Measurements from ENCODE around the gene E2F7. TPM values are rescaled to one million over a fixed set of nuclear protein-coding genes. Genes with fewer than 3 reads are reported as not detected.

The E2F7 gene
- total and polyA plus RNA-seq, 2 of the 4 experiments (the other 2 are of a cell fraction) = 6.0 to 8.1 TPM

DNA sequence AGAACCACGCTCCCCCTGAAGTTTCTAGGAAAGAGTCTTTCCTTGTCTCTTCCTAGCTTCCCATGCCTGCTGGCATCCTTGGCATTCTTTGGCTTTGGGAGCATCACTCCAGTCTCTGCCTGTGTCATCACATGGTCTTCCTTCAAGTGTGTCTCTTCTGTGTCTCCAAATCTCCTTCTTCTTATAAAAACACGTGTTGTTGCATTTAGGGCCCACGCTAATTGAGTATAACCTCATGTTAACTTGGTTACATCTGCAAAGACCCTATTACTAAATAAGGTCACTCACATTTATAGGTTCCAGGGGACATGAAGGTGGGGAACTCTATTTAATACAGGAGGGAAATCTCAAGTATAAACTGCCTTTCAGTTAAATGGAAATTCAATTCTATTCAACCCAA is 63.0 kb downstream of the E2F7 start:
- TF ChIP-seq CHD1 (IDR thresholded peaks at IDR 0.05; ENCODE audit: low read depth, low read length) (no peak), SMC3 (IDR thresholded peaks at IDR 0.05; ENCODE audit: low read depth, low read length) (no peak), RCOR1 (IDR thresholded peaks at IDR 0.05; ENCODE audit: insufficient replicate concordance, low read length) (no peak), CEBPB (IDR thresholded peaks at IDR 0.05; ENCODE audit: low read depth, low read length) (no peak), MAFK (IDR thresholded peaks at IDR 0.05; ENCODE audit: low read depth, low read length) (no peak), MAZ (IDR thresholded peaks at IDR 0.05; ENCODE audit: borderline replicate concordance, low read depth, low read length) (no peak), RFX5 (IDR thresholded peaks at IDR 0.05; ENCODE audit: low read depth, low read length) (no peak), NFE2L2 (IDR thresholded peaks at IDR 0.05; ENCODE audit: low read depth, low read length) (no peak), MXI1 (IDR thresholded peaks at IDR 0.05; ENCODE audit: borderline replicate concordance, low read depth, low read length) (no peak), POLR2A (IDR thresholded peaks at IDR 0.05; ENCODE audit: low read depth, low read length) (no peak), RAD21 (IDR thresholded peaks at IDR 0.05; ENCODE audit: low read length) (no peak), BHLHE40 (IDR thresholded peaks at IDR 0.05; ENCODE audit: low read depth, low read length) (no peak), FOS (IDR thresholded peaks at IDR 0.05; ENCODE audit: low read depth, low read length) (no peak)
- TF ChIP-seq, protein P1, sequence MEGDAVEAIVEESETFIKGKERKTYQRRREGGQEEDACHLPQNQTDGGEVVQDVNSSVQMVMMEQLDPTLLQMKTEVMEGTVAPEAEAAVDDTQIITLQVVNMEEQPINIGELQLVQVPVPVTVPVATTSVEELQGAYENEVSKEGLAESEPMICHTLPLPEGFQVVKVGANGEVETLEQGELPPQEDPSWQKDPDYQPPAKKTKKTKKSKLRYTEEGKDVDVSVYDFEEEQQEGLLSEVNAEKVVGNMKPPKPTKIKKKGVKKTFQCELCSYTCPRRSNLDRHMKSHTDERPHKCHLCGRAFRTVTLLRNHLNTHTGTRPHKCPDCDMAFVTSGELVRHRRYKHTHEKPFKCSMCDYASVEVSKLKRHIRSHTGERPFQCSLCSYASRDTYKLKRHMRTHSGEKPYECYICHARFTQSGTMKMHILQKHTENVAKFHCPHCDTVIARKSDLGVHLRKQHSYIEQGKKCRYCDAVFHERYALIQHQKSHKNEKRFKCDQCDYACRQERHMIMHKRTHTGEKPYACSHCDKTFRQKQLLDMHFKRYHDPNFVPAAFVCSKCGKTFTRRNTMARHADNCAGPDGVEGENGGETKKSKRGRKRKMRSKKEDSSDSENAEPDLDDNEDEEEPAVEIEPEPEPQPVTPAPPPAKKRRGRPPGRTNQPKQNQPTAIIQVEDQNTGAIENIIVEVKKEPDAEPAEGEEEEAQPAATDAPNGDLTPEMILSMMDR (conservative IDR thresholded peaks at IDR 0.05; ENCODE audit: low read depth, low read length) = no peak
- TF ChIP-seq, protein P2, sequence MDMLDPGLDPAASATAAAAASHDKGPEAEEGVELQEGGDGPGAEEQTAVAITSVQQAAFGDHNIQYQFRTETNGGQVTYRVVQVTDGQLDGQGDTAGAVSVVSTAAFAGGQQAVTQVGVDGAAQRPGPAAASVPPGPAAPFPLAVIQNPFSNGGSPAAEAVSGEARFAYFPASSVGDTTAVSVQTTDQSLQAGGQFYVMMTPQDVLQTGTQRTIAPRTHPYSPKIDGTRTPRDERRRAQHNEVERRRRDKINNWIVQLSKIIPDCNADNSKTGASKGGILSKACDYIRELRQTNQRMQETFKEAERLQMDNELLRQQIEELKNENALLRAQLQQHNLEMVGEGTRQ (IDR thresholded peaks at IDR 0.05; ENCODE audit: low read depth, low read length) = no peak
- TF ChIP-seq, protein P3, sequence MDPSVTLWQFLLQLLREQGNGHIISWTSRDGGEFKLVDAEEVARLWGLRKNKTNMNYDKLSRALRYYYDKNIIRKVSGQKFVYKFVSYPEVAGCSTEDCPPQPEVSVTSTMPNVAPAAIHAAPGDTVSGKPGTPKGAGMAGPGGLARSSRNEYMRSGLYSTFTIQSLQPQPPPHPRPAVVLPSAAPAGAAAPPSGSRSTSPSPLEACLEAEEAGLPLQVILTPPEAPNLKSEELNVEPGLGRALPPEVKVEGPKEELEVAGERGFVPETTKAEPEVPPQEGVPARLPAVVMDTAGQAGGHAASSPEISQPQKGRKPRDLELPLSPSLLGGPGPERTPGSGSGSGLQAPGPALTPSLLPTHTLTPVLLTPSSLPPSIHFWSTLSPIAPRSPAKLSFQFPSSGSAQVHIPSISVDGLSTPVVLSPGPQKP (IDR thresholded peaks at IDR 0.05; ENCODE audit: borderline replicate concordance, low read depth, low read length) = no peak
- H2BK120ac ChIP-seq (ENCODE audit: low read depth, low read length) = no peak overlapping the region
- H3K27ac ChIP-seq (ENCODE audit: insufficient read depth, low read length) = no peak overlapping the region
- dilution Hi-C loops (cut with HindIII; ENCODE audit: low sequenced_read_pairs, unreplicated experiment) = no loop called here
- no peak overlapping the region for H4K91ac ChIP-seq (ENCODE audit: insufficient read depth, low read depth, low read length)
- intact Hi-C loops (cut with micrococcal nuclease) = no loop called here
- H3K4me1 ChIP-seq (ENCODE audit: control insufficient read depth, insufficient read depth, low read length) = no peaks in the 10 kb centered on the region
- 89% methylated on average over 1 of the region's 3 CpGs; no CpG with 5 or more reads in 1 of the 2 experiments for WGBS, 2 experiments (ENCODE audit: extremely low coverage in 2 of 2, insufficient read length in 1 of 2)
- no peak overlapping the region for H3K56ac ChIP-seq (ENCODE audit: extremely low read depth, insufficient read depth, low read length)
- H3K27me3 ChIP-seq (ENCODE audit: control insufficient read depth, insufficient read depth, low read length) = no peaks in the 10 kb centered on the region; the same call in 1 of the 2 replicates
- BruUV-seq (replicated peaks) = no TSS peak
- no peaks in the 10 kb centered on the region for H3K9me1 ChIP-seq (ENCODE audit: insufficient read depth, low read length)
- no peak overlapping the region for H3K14ac ChIP-seq (replicated peaks; ENCODE audit: low read depth, low read length)
- no peak overlapping the region for H3K4ac ChIP-seq (ENCODE audit: low read depth, low read length)
- H2AFZ ChIP-seq (replicated peaks; ENCODE audit: low read length, poor library complexity) = no peak overlapping the region
- no peak overlapping the region for H2AK5ac ChIP-seq (ENCODE audit: low read depth, low read length)
- H4K5ac ChIP-seq (ENCODE audit: low read depth, low read length) = no peak overlapping the region
- no peaks in the 10 kb centered on the region for H3K9me3 ChIP-seq (ENCODE audit: control insufficient read depth, insufficient read depth, low read length)
- in situ Hi-C loops (cut with MboI; ENCODE audit: low sequenced_read_pairs) = no loop called here
- no peak overlapping the region for H2BK20ac ChIP-seq (ENCODE audit: low read depth, low read length)
- no peaks in the 10 kb centered on the region for H3K36me3 ChIP-seq (ENCODE audit: control insufficient read depth, insufficient read depth, low read length)
- H3K79me1 ChIP-seq (ENCODE audit: low read depth in 1 of 2, low read length in 2 of 2) = no peaks in the 10 kb centered on the region
- H3K18ac ChIP-seq (ENCODE audit: low read depth, low read length) = no peak overlapping the region
- ATAC-seq (ENCODE audit: low read depth) = no peak
- H4K8ac ChIP-seq (ENCODE audit: low read depth in 2 of 2, low read length in 2 of 2) = no peak overlapping the region
- H3K4me3 ChIP-seq (ENCODE audit: insufficient read depth, low read depth, low read length) = no peak overlapping the region
- H4K20me1 ChIP-seq (ENCODE audit: insufficient read depth, low read length) = no peaks in the 10 kb centered on the region
- CTCF ChIA-PET = no interaction called here
- POLR2A ChIA-PET (ENCODE audit: unreplicated experiment) = no interaction called here
- H3K4me2 ChIP-seq (ENCODE audit: low read depth, low read length) = no peak overlapping the region
- no peak overlapping the region for H2BK5ac ChIP-seq (ENCODE audit: low read depth, low read length, poor library complexity, severe bottlenecking)
- no peak overlapping the region for H2AK9ac ChIP-seq (replicated peaks; ENCODE audit: low read depth, low read length, poor library complexity)
- no peak overlapping the region for H3K23ac ChIP-seq (ENCODE audit: low read depth, low read length)
- no peak for DNase-seq
- H3K9ac ChIP-seq (ENCODE audit: low read depth, low read length) = no peak overlapping the region
- H2BK15ac ChIP-seq (ENCODE audit: low read depth, low read length) = no peak overlapping the region

Measured in IMR-90 (cell line).